GM18870 (cell line): ENCODE data around the gene TMTC1.
A peak's percentile ranks its signal among the peaks of the same experiment; 100 is the strongest.
"Not testable (repeated sequence)": the region's sequence is repeated elsewhere in the genome, so short reads cannot be mapped to it uniquely, and the experiment has no call there.

Experiments
- ATAC-seq: cut with Tn5 transposase; IDR thresholded peaks from one replicate; pipeline ENCODE4 v1.9.1; 2021; ENCODE audit warnings: moderate library complexity; ENCODE audit not compliant: unreplicated experiment

TMTC1 gene

DNA sequence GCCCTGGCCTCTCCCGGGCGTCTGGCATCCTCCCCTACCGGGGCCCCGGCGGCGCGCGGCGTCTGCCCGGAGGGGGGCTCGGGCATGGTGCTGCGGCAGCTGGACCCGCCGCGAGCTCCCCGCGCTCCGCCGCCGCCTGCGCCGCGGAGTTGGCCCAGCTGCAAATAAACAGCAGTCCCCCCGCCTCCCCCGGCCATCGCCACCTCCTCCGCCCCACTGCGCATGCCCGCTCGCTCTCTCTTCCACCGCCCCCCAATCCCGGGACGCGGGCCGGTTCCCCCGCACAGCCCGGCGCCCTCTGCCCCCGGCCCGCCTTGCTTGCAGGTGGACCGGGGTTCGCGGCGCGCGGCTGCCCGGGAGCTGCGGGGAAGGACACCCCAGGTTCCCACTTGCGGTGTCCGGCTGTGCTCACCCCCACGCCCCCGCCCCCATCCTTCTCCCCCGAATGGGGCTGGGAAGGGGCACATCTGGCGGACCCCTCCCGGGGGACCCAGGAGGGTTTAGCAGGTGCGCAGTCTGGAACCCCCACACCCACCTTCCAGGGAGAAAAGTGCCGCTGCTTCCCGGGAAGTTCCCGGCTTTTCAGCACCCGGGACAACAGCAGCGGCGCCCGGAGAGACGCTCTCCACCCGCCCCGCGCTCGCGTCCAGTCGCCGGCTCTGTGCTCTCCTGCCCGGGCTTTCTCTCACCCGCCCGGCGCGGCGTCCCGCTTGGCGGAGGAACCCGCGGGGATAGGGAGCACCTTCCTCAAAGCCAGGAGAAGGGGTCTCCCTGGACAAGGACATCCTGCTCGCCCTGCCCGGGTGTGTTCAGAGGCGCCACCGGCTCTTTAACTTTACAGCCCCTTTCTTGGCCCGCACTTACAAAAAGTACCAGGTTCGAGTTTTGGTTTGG, at the start of gene TMTC1:
TMTC1 (minus strand) TSS at position 170 of the 894 bp plus-strand sequence. CDS start 191 bp downstream, outside the sequence.
- no peak for ATAC-seq

DNA sequence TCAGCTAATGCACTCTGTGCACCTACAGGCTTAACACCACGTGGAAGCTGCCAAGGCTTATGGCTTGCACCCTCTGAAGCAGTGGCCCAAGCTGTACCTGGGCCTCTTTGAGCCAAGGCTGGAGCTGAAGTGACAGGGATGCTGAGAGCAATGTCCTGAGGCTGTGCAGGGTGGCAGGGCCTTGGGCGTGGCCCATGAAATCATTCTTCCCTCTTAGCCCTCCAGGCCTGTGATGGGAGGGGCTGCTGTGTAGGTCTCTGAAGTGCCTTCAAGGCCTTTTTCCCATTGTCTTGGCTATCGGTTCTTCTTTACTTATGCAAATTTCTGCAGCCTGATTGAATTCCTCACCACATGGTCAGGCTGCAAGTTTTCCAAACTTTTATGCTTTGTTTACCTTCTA, 47.4 kb upstream of the TMTC1 start:
- ATAC-seq = no peak

GRCh38 chr12:29830391-29830790, 46.6 kb upstream of the TMTC1 start:
- no peak for ATAC-seq

DNA sequence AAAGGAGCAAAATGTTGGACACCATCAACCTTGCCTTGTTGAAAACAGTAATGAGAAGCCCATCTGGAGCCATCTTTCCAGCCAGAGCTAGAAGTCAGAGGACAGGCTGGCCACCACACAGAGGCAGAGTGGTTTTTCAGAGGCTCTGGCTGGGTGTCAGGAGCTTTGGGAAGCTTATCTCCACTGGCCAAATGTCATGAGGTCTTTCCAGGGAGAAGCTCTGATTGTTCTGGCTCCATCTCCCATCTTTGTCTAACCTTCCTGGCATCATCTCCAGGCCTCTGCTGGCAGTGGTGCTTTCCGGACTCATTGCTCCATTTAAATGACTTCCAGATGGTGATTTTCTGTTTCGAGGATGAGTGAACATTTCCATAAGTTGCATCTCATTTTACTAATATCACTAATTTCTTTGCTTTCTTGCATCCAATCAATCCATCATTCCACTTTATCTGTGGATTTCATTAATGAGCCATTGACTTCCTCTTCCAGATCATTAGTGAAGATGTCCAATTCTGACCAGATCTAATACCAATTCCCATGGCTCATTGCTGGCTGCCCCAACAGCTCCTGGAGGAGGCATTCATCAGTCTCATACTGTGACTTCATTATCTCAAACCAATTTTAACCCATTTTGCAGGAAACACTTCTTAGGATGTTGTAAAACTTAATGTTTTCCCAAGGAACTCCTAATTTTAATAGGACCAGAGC, 35.3 kb upstream of the TMTC1 start:
- no peak for ATAC-seq

DNA sequence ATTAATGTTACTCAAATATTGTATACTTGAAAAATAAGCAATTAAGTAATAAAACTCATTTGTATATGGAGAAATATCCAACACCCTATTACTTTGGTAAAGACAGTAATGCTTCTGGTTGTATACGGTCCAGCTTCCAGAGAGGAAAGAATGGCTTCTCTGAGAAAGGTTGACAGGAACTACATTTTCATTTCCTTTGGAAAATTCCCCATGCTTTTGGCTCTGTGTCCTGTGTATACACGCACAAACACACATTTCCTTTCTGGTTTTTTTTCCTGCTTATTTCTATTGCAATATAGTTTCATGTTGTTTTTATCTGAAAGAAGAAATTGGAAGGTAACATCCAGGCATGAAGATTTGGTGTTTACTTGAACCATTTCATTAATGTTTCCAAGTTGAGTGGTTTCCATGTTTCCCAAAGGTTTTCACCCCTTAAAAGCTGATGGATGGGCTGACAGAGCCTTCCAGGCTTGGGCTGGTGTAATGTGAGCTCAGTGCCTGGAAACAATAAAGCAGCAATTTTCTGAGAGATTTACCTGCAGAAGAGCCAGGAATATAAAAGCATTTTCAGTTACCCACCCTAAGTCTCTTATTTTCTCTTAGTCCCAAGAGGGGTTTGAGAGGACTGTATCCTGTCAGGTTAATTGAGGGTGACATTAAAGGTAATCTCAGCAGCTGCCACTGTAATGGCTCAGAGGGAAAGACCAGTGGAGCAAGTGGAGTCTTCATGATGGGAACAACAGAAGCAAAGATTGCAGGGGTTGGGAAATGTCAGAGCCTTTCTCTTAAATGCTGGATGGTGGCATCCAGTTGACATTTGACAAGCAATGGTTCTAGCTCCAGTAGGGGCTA, 33.4 kb upstream of the TMTC1 start:
- no peak for ATAC-seq

- not testable (repeated sequence) for ATAC-seq
Measured at GRCh38 chr12:29809616-29810361, 26.0 kb upstream of the TMTC1 start.

- no peak for ATAC-seq
Measured at GRCh38 chr12:29807129-29807528, 23.4 kb upstream of the TMTC1 start.

GRCh38 chr12:29804019-29804418, 20.3 kb upstream of the TMTC1 start:
- ATAC-seq = no peak

DNA sequence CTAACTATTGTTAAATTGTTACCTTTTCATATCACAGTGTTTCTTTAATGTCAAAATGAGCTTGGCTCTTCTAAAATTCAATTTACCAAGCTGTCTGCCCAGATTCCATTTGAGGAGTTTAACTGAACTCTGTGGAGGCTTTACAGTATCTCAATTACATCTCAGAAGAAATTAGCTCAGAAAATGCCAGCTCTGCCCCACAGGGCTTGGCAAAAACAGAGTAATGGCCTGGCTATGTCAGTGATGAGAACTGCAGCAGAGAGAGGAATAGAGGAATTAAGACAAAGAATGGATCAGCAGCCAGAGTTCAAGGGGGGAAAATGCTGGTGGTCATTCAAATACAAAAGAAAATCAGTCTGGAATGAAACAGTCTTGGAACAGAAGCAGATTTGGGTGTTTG, 15.8 kb upstream of the TMTC1 start:
- no peak for ATAC-seq

GRCh38 chr12:29797565-29798355, 14.0 kb upstream of the TMTC1 start:
- no peak for ATAC-seq

- ATAC-seq = no peak
Measured at GRCh38 chr12:29796823-29797263, 13.1 kb upstream of the TMTC1 start.

DNA sequence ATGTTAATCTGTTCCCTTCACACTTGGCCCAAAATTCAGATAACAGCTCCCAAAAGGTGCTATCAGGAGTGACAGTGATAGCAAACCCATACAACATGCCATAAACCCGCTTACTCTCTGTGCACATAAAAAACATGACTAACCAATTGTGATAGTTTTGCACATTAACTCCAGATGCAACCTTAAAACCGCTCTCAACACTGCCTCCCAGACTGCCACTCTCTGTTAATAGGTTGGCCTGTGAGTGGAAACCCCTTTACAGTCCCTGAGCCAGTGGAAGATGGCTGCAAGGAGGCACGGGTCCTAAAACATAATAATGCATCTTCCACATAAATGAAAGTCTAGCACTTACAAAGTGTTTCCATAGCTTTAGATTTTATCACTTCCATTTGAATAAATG, 12.0 kb upstream of the TMTC1 start:
- no peak for ATAC-seq

DNA sequence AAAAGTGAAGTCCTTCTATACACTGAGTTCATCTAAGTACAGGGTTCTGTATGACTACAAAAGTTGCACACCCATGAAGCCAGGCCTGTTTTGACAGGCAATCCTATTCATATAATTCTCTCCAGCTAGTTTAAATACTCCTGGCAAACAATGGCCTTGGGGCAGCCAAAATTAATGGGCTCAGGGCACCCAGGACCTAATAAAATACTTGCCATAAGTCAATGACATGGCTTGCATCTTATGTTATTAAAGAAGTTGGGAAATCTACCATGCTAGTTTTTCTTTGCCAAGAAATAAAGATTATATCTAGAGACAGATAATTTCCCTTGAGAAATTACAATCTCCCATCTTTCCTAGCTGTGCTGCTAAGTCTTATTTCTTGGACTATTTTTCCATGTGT, 11.1 kb upstream of the TMTC1 start:
- ATAC-seq = no peak

GRCh38 chr12:29792853-29793252, 9.1 kb upstream of the TMTC1 start:
- no peak for ATAC-seq

DNA sequence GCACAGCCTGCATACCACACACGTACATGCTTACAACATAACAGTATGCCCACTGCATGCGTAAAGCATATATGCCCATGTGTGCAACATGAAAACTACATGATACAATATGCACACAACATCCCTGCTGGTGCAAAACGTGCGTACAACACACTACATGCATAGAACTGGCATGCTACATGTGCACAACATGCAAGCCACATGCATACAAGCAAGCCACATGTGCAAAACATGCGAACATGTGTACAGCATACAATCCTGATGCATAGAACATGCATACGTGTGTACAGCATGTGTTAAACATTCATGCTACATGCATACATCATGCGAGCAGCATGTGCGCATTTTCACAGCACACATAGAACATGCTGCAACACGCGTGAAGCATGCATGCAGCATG, 8.4 kb upstream of the TMTC1 start:
- no peak for ATAC-seq

- ATAC-seq = peak; percentile 6
Measured at GRCh38 chr12:29782871-29783772, 620 bp downstream of the TMTC1 start.

DNA sequence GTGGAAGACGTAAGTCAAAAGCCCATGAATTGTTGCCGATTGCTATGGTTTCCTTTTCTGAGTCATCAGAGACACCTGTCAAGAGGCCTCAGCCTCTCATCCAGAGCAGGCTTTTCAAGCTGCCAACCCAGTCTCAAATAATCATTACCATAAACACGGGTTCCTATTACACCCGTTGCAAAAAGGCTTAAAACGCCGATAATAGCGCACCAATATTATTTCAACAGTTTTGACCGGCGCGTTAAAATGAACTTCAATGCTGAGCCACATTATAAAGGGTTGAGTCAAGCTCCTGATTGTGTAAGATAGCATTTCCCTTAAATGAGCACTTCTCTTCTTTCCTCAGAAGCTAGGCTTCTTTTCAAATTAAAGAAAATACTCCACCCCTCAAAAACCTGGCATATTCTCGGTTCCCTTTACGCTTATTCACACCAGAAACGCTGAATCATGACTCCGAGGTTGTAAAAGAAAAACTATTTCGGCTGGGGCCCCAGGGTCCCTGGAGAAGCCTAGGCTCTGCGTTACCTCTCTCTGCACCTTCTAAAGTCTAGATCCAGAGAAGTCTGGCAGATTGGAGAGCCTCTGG, 1.4 kb downstream of the TMTC1 start:
- ATAC-seq = peak; percentile 78

DNA sequence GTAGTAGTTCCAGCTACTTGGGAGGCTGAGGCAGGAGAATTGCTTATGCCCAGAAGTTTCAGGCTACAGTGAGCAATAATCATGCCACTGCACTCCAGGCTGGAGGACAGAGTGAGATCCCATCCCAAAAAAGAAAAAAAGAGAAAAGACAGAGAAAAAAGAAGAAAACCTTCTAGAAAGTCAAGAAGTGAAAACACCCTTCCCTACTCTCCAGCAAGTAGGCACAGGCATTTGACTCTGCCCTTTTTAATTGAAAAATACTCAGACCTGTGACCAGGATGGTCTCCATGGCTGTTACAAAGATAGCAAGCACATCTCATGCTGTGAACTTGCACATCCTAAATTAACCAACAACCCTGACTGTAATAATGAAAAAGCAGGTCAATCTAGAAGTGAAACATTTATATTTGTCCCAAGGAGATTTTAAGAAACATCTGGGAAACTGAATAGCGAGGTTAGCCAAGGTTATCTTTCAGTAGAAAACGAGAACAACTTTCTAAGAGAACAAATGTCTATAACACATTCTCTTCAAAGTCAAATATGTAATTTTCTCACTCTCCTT, 2.0 kb downstream of the TMTC1 start:
- peak; percentile 47 for ATAC-seq
